ENCODE data around the gene LINC00632.

DNA sequence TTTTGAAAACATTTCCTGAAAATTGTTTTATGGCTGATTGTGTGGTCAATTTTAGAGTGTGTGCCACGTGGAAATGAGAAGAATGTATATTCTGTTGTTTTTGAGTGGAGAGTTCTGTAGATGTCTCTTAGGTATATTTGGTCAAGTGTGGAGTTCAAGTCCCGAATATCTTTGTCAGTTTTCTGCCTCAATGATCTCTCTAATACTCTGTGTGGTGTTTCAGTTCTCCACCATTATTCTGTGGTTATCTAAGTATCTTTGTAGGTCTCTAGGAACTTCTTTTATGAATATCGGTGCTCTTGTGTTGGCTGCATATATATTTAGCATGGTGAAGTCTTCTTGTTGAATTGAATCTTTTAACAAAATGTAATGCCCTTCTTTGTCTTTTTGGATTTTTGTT lies 113.3 kb downstream of the LINC00632 start:
- no peak for TF ChIP-seq POLR2A (IDR thresholded peaks at IDR 0.05)
- TF ChIP-seq, protein P1, sequence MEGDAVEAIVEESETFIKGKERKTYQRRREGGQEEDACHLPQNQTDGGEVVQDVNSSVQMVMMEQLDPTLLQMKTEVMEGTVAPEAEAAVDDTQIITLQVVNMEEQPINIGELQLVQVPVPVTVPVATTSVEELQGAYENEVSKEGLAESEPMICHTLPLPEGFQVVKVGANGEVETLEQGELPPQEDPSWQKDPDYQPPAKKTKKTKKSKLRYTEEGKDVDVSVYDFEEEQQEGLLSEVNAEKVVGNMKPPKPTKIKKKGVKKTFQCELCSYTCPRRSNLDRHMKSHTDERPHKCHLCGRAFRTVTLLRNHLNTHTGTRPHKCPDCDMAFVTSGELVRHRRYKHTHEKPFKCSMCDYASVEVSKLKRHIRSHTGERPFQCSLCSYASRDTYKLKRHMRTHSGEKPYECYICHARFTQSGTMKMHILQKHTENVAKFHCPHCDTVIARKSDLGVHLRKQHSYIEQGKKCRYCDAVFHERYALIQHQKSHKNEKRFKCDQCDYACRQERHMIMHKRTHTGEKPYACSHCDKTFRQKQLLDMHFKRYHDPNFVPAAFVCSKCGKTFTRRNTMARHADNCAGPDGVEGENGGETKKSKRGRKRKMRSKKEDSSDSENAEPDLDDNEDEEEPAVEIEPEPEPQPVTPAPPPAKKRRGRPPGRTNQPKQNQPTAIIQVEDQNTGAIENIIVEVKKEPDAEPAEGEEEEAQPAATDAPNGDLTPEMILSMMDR (IDR thresholded peaks at IDR 0.05) = no peak
- no peak for TF ChIP-seq POLR2AphosphoS5 (IDR thresholded peaks at IDR 0.05; ENCODE audit: insufficient read depth in 1 of 2, low read depth in 1 of 2)
